GM12878 (cell line): ENCODE data around the gene SCAF8. TPM values are rescaled to one million over a fixed set of nuclear protein-coding genes. Genes with fewer than 3 reads are reported as not detected.

Experiments
- SPI1 ChIP-seq: IDR thresholded peaks from 2 replicates; pipeline ENCODE4 v1.6.1; 2011; ENCODE audit warnings: low read depth, mild to moderate bottlenecking, low read length, moderate library complexity, borderline replicate concordance; ENCODE audit not compliant: insufficient read depth
- ZNF274 ChIP-seq: IDR thresholded peaks from one replicate; pipeline ENCODE4 v1.8.0; 2011; ENCODE audit not compliant: insufficient read length, insufficient read depth
- polyA plus RNA-seq, 11 experiments: library from polyadenylated mRNA; depleted of rRNA in 4 of 11; unstranded in 6 of 11; stranded (reverse) in 5 of 11; fragments of >200 nt; fragmentation: Nextera tagmentation in 4 of 11; fragmentation: Illumina TruSeq in 1 of 11; extraction: Ambion mirVana in 4 of 11; extraction: Trizol in 1 of 11; gene quantifications; 1 replicate in 1 of 11; 2 replicates in 10 of 11; pipeline versions ENCODE4 v1.2.1 to v1.2.3, GENCODE V29; 2011 to 2016; ENCODE audit warnings: inconsistent platforms in 2 of 11, missing spikeins in 2 of 11, low read depth in 1 of 11
- total RNA-seq, 4 experiments: library from RNA; depleted of rRNA in 3 of 4; stranded (reverse); fragments of >200 nt in 3 of 4; fragmentation: Illumina TruSeq in 1 of 4; extraction: Trizol in 1 of 4; gene quantifications; 2 replicates each; pipeline versions ENCODE4 v1.2.1 to v1.2.3, GENCODE V29; 2013 to 2021
- TF ChIP-seq, protein P1 (sequence below): fragments of 450-650 bp; IDR thresholded peaks from 2 replicates; pipeline ENCODE4 v1.6.1; 2017; ENCODE audit warnings: mild to moderate bottlenecking, low read depth, inconsistent platforms; ENCODE audit not compliant: poor library complexity, severe bottlenecking
- TF ChIP-seq, protein P2 (sequence below): IDR thresholded peaks from 2 replicates; pipeline ENCODE4 v1.6.1; 2012; ENCODE audit warnings: mild to moderate bottlenecking, low read depth, low read length
- TF ChIP-seq, protein P3 (sequence below): IDR thresholded peaks from 2 replicates; pipeline ENCODE4 v1.6.1; 2011; ENCODE audit warnings: low read depth, mild to moderate bottlenecking, low read length, moderate library complexity, borderline replicate concordance; ENCODE audit errors: extremely low read depth
- TF ChIP-seq, protein P4 (sequence below): fragments of 450-650 bp; IDR thresholded peaks from 2 replicates; pipeline ENCODE4 v1.6.1; 2018; ENCODE audit warnings: borderline replicate concordance, mild to moderate bottlenecking; ENCODE audit not compliant: partially characterized antibody

The SCAF8 gene
- total and polyA plus RNA-seq, 10 of the 15 experiments (the other 5 are each of a cell fraction or from before 2014, with no cell fraction given): 8.1 to 28.8 (median 15.9) TPM

DNA sequence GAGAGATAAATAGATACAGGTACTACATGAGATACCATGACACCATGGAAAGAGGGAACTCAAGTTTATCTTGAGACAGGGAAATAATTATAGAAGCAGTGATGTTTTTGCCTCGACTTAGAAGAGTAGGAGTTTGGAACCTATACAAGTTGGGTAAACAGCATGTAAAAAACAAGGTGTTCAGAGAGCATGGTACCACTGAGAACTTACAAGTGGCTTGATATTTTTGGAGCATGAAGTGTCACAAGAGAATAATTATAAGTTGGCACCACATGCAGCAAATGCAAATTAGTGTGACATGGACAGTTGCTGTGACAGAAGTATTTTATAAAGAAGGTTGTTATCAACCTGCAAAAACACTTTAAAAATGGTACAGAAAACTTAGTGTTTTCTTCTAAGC is 47.1 kb upstream of the SCAF8 start (continued):
- TF ChIP-seq, protein P1, sequence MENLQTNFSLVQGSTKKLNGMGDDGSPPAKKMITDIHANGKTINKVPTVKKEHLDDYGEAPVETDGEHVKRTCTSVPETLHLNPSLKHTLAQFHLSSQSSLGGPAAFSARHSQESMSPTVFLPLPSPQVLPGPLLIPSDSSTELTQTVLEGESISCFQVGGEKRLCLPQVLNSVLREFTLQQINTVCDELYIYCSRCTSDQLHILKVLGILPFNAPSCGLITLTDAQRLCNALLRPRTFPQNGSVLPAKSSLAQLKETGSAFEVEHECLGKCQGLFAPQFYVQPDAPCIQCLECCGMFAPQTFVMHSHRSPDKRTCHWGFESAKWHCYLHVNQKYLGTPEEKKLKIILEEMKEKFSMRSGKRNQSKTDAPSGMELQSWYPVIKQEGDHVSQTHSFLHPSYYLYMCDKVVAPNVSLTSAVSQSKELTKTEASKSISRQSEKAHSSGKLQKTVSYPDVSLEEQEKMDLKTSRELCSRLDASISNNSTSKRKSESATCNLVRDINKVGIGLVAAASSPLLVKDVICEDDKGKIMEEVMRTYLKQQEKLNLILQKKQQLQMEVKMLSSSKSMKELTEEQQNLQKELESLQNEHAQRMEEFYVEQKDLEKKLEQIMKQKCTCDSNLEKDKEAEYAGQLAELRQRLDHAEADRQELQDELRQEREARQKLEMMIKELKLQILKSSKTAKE: no peak
- TF ChIP-seq, protein P2, sequence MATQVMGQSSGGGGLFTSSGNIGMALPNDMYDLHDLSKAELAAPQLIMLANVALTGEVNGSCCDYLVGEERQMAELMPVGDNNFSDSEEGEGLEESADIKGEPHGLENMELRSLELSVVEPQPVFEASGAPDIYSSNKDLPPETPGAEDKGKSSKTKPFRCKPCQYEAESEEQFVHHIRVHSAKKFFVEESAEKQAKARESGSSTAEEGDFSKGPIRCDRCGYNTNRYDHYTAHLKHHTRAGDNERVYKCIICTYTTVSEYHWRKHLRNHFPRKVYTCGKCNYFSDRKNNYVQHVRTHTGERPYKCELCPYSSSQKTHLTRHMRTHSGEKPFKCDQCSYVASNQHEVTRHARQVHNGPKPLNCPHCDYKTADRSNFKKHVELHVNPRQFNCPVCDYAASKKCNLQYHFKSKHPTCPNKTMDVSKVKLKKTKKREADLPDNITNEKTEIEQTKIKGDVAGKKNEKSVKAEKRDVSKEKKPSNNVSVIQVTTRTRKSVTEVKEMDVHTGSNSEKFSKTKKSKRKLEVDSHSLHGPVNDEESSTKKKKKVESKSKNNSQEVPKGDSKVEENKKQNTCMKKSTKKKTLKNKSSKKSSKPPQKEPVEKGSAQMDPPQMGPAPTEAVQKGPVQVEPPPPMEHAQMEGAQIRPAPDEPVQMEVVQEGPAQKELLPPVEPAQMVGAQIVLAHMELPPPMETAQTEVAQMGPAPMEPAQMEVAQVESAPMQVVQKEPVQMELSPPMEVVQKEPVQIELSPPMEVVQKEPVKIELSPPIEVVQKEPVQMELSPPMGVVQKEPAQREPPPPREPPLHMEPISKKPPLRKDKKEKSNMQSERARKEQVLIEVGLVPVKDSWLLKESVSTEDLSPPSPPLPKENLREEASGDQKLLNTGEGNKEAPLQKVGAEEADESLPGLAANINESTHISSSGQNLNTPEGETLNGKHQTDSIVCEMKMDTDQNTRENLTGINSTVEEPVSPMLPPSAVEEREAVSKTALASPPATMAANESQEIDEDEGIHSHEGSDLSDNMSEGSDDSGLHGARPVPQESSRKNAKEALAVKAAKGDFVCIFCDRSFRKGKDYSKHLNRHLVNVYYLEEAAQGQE: no peak
- TF ChIP-seq, protein P3, sequence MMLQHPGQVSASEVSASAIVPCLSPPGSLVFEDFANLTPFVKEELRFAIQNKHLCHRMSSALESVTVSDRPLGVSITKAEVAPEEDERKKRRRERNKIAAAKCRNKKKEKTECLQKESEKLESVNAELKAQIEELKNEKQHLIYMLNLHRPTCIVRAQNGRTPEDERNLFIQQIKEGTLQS: no peak
- no peak for TF ChIP-seq SPI1
- TF ChIP-seq ZNF274: no peak
- TF ChIP-seq, protein P4, sequence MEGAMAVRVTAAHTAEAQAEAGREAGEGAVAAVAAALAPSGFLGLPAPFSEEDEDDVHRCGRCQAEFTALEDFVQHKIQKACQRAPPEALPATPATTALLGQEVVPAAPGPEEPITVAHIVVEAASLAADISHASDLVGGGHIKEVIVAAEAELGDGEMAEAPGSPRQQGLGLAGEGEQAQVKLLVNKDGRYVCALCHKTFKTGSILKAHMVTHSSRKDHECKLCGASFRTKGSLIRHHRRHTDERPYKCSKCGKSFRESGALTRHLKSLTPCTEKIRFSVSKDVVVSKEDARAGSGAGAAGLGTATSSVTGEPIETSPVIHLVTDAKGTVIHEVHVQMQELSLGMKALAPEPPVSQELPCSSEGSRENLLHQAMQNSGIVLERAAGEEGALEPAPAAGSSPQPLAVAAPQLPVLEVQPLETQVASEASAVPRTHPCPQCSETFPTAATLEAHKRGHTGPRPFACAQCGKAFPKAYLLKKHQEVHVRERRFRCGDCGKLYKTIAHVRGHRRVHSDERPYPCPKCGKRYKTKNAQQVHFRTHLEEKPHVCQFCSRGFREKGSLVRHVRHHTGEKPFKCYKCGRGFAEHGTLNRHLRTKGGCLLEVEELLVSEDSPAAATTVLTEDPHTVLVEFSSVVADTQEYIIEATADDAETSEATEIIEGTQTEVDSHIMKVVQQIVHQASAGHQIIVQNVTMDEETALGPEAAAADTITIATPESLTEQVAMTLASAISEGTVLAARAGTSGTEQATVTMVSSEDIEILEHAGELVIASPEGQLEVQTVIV: no peak
